Upper lobe of left lung (tissue), 4 donors: ENCODE data around the gene CRYM.

Source experiments
- EP300 ChIP-seq, 4 donors: sonication (generic); formaldehyde crosslinking; IDR thresholded peaks; one replicate each; pipeline ENCODE4 v1.5.1; 2017; ENCODE audit warnings: antibody characterized with exemption in 4 of 4, control low read depth in 2 of 4
- POLR2A ChIP-seq, 4 donors: fragments of 450-650 bp; IDR thresholded peaks; one replicate each; pipeline ENCODE4 v1.5.1; 2016 to 2017; ENCODE audit warnings: antibody characterized with exemption in 4 of 4, mild to moderate bottlenecking in 2 of 4
- POLR2AphosphoS5 ChIP-seq, 2 donors: sonication (generic); formaldehyde crosslinking; IDR thresholded peaks; one replicate each; pipeline ENCODE4 v1.5.1; 2017; ENCODE audit warnings: antibody characterized with exemption in 2 of 2
- TF ChIP-seq, protein P1 (sequence below), 6 experiments: fragments of 450-650 bp in 4 of 6; fragments of 200-600 bp in 2 of 6; sonication (generic) in 2 of 6; IDR thresholded peaks; one replicate each; pipeline ENCODE4 v1.5.1; 2016 to 2019; ENCODE audit warnings: antibody characterized with exemption in 6 of 6

DNA sequence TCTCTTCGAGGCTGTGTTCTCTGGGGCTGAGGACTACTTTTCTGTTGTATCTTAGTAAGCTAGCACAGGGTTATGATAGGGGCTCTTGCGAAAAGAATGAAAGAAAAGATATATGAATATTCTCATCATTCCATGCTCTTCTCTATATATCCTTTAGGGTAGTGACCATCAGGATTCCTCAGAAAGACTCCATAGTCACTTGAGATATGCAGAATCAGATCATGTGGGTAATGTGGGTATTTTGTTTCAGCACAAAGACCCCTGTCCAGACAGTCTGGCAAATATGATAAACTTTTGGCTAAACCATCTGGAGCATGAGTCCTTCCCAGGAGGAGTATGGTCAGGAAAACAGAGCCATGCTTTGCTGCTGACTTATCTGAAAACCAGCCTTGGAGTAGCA is 21.5 kb downstream of the CRYM start:
- TF ChIP-seq, protein P1, sequence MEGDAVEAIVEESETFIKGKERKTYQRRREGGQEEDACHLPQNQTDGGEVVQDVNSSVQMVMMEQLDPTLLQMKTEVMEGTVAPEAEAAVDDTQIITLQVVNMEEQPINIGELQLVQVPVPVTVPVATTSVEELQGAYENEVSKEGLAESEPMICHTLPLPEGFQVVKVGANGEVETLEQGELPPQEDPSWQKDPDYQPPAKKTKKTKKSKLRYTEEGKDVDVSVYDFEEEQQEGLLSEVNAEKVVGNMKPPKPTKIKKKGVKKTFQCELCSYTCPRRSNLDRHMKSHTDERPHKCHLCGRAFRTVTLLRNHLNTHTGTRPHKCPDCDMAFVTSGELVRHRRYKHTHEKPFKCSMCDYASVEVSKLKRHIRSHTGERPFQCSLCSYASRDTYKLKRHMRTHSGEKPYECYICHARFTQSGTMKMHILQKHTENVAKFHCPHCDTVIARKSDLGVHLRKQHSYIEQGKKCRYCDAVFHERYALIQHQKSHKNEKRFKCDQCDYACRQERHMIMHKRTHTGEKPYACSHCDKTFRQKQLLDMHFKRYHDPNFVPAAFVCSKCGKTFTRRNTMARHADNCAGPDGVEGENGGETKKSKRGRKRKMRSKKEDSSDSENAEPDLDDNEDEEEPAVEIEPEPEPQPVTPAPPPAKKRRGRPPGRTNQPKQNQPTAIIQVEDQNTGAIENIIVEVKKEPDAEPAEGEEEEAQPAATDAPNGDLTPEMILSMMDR (IDR thresholded peaks at IDR 0.05): no peak
- TF ChIP-seq EP300 (IDR thresholded peaks at IDR 0.05) (no peak), POLR2A (IDR thresholded peaks at IDR 0.05) (no peak), POLR2AphosphoS5 (IDR thresholded peaks at IDR 0.05) (no peak)
